HepG2 (cell line): Measurements from ENCODE around the gene TMEM231. TPM values are rescaled to one million over a fixed set of nuclear protein-coding genes. Genes with fewer than 3 reads are reported as not detected.

ENCODE experiments used
- AHR ChIP-seq: IDR thresholded peaks from 2 replicates; pipeline ENCODE4 v1.6.1; 2018; ENCODE audit warnings: missing genetic modification reagents, missing compliant biosample characterization
- ATF1 ChIP-seq: IDR thresholded peaks from 2 replicates; pipeline ENCODE4 v1.6.1; 2016; ENCODE audit warnings: mild to moderate bottlenecking, control low read depth
- DPF2 ChIP-seq: sonication (generic); formaldehyde crosslinking; IDR thresholded peaks from 2 replicates; pipeline ENCODE4 v1.4.0; 2020; ENCODE audit warnings: mild to moderate bottlenecking, low read depth, missing genetic modification reagents, borderline replicate concordance
- FLYWCH1 ChIP-seq: sonication (generic); formaldehyde crosslinking; IDR thresholded peaks from 2 replicates; pipeline ENCODE4 v1.8.1; 2023; ENCODE audit warnings: mild to moderate bottlenecking, missing genetic modification reagents
- FOXA3 ChIP-seq: IDR thresholded peaks from 2 replicates; pipeline ENCODE4 v1.6.1; 2016; ENCODE audit warnings: missing genetic modification reagents, missing compliant biosample characterization
- HHEX ChIP-seq: IDR thresholded peaks from 2 replicates; pipeline ENCODE4 v1.6.1; 2016; ENCODE audit warnings: control low read depth
- IKZF1 ChIP-seq: fragments of 450-650 bp; IDR thresholded peaks from 2 replicates; pipeline ENCODE4 v1.7.1; 2016
- MEF2D ChIP-seq: sonication (generic); formaldehyde crosslinking; IDR thresholded peaks from 2 replicates; pipeline ENCODE4 v1.5.1; 2020; ENCODE audit warnings: mild to moderate bottlenecking, missing genetic modification reagents
- MZF1 ChIP-seq: sonication (generic); formaldehyde crosslinking; IDR thresholded peaks from 2 replicates; pipeline ENCODE4 v1.8.1; 2023; ENCODE audit warnings: mild to moderate bottlenecking, missing genetic modification reagents, borderline replicate concordance
- NAIF1 ChIP-seq: sonication (generic); formaldehyde crosslinking; IDR thresholded peaks from 2 replicates; pipeline ENCODE4 v1.5.0; 2020; ENCODE audit warnings: mild to moderate bottlenecking, missing genetic modification reagents, borderline replicate concordance
- THYN1 ChIP-seq: sonication (generic); formaldehyde crosslinking; IDR thresholded peaks from 2 replicates; pipeline ENCODE4 v1.8.1; 2023; ENCODE audit warnings: low read depth, mild to moderate bottlenecking, moderate library complexity, missing genetic modification reagents, borderline replicate concordance
- YEATS4 ChIP-seq: sonication (generic); formaldehyde crosslinking; IDR thresholded peaks from 2 replicates; pipeline ENCODE4 v1.4.0; 2020; ENCODE audit warnings: missing genetic modification reagents, borderline replicate concordance
- ZEB1 ChIP-seq: IDR thresholded peaks from 2 replicates; pipeline ENCODE4 v1.6.1; 2012; ENCODE audit warnings: mild to moderate bottlenecking, low read depth, inconsistent platforms; ENCODE audit not compliant: insufficient replicate concordance
- ZNF142 ChIP-seq: sonication (generic); formaldehyde crosslinking; IDR thresholded peaks from 2 replicates; pipeline ENCODE4 v1.4.0; 2020; ENCODE audit warnings: missing genetic modification reagents
- ZNF24 ChIP-seq: fragments of 450-650 bp; IDR thresholded peaks from 2 replicates; pipeline ENCODE4 v1.6.1; 2017; ENCODE audit warnings: antibody characterized with exemption, mild to moderate bottlenecking
- ZNF281 ChIP-seq: sonication (generic); formaldehyde crosslinking; IDR thresholded peaks from 2 replicates; pipeline ENCODE4 v1.4.0; 2020; ENCODE audit warnings: missing genetic modification reagents, borderline replicate concordance
- ZNF431 ChIP-seq: sonication (generic); formaldehyde crosslinking; IDR thresholded peaks from 2 replicates; pipeline ENCODE4 v1.9.0; 2022; ENCODE audit warnings: missing genetic modification reagents, low read depth, mild to moderate bottlenecking, borderline replicate concordance
- ZNF616 ChIP-seq: sonication (generic); formaldehyde crosslinking; IDR thresholded peaks from 2 replicates; pipeline ENCODE4 v1.5.0; 2020; ENCODE audit warnings: low read depth, mild to moderate bottlenecking, missing genetic modification reagents
- ZNF710 ChIP-seq: sonication (generic); formaldehyde crosslinking; IDR thresholded peaks from 2 replicates; pipeline ENCODE4 v1.5.0; 2020; ENCODE audit warnings: mild to moderate bottlenecking, missing genetic modification reagents, borderline replicate concordance
- ZZZ3 ChIP-seq: sonication (generic); formaldehyde crosslinking; IDR thresholded peaks from 2 replicates; pipeline ENCODE4 v1.4.0; 2020; ENCODE audit warnings: missing genetic modification reagents, mild to moderate bottlenecking, borderline replicate concordance
- polyA plus RNA-seq, 8 experiments: library from polyadenylated mRNA; depleted of rRNA in 3 of 8; stranded (reverse) in 7 of 8; unstranded in 1 of 8; fragments of >200 nt; fragmentation: Illumina TruSeq in 4 of 8; extraction: Trizol in 4 of 8; gene quantifications; 2 replicates each; pipeline versions ENCODE4 v1.2.1 to v1.2.3, GENCODE V29; 2011 to 2016; ENCODE audit warnings: low read depth in 4 of 8, missing spikeins in 1 of 8, mixed read lengths in 1 of 8; ENCODE audit not compliant: insufficient read depth in 1 of 8
- total RNA-seq, 5 experiments: library from RNA; depleted of rRNA; stranded (reverse); fragments of >200 nt; fragmentation: Illumina TruSeq; extraction: Trizol; gene quantifications; 2 replicates each; pipeline ENCODE4 v1.2.3, GENCODE V29; 2016; ENCODE audit warnings: low read depth in 1 of 5

The TMEM231 gene
- total and polyA plus RNA-seq, 2 of the 13 experiments (the other 11 are each of a cell fraction or from before 2014, with no cell fraction given), result 3.5 to 7.4 TPM

DNA sequence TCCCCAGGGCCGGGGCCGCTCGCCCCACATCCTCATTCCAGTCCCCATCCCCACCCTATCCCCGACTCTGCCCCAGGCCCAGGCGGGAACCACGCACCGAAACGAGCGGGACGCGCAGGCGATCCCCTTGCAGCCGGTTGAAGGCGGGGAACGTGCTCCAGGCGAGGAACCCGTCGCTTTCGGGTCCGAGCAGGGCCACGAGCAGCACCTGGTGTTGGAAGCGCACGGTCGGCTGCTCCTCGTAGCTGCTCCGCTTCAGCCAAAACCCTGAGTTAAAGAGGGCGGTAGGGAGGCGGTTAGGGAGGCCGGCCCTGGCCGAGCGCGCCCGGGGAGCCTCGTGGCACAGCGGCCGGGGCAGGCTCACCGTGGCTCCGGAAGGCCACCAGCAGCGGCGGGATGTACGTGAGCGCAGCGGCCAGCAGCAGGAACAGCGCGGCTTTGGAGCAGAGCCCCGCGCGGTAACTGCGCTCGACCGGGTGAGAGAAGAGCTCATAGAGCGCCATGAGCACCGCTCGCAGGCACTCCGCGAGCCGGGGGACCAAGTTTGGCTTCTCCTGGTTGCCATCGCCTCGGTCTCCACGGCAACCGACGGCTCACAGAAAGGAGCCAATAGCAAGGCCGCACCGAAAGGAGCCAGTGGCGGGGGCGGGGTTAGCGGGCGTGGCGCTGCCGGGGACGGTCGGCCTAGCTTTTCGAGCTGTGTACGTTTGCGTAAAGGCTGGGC lies at the start of gene TMEM231 (continued):
- TF ChIP-seq ZNF616 (CRISPR knock-in tag), result 0 out of 2 replicates have a peak, but pooled peaks have one; percentile 41
- peak; percentile 98 for TF ChIP-seq NAIF1 (CRISPR knock-in tag)
- TF ChIP-seq DPF2, result no peak
- TF ChIP-seq FOXA3 (CRISPR knock-in tag), result peak; percentile 47; the same call in 1 of the 2 replicates
- TF ChIP-seq MEF2D, result no peak
- TF ChIP-seq ZNF24, result no peak
- no peak for TF ChIP-seq MZF1
- no peak for TF ChIP-seq ZNF281 (CRISPR knock-in tag)
- TF ChIP-seq ZNF142 (CRISPR knock-in tag), result peak; percentile 23; the same call in 1 of the 2 replicates
- no peak for TF ChIP-seq ATF1 (CRISPR knock-in tag)
- no peak for TF ChIP-seq FLYWCH1 (CRISPR knock-in tag)
- TF ChIP-seq AHR (CRISPR knock-in tag), result peak; percentile 18; the same call in 1 of the 2 replicates
- 0 out of 2 replicates have a peak, but pooled peaks have one; percentile 14 for TF ChIP-seq YEATS4 (CRISPR knock-in tag)
- no peak for TF ChIP-seq HHEX (CRISPR knock-in tag)
- TF ChIP-seq THYN1 (CRISPR knock-in tag), result no peak
- TF ChIP-seq ZNF431 (CRISPR knock-in tag), result no peak
- TF ChIP-seq ZZZ3 (CRISPR knock-in tag), result peak; percentile 66
- TF ChIP-seq ZEB1, result no peak
- TF ChIP-seq ZNF710 (CRISPR knock-in tag), result no peak
- no peak for TF ChIP-seq IKZF1
